Mammary epithelial cell (primary cell): Measurements from ENCODE around the gene ATP1A2.

ENCODE experiments used
- CTCF ChIP-seq, 2 donors: IDR thresholded peaks in 1 of 2; conservative IDR thresholded peaks in 1 of 2; 2 replicates each; pipeline ENCODE4 v1.5.1; 2011 to 2012; ENCODE audit warnings: inconsistent platforms in 2 of 2, low read length in 2 of 2, mild to moderate bottlenecking in 2 of 2, control low read depth in 1 of 2, low read depth in 1 of 2; ENCODE audit not compliant: insufficient read depth in 1 of 2; ENCODE audit errors: extremely low read depth in 1 of 2
- EZH2 ChIP-seq: IDR thresholded peaks from 2 replicates; pipeline ENCODE4 v1.6.1; 2012; ENCODE audit warnings: low read length, inconsistent platforms, borderline replicate concordance

GRCh38 chr1:160130486-160130885, 14.9 kb downstream of the ATP1A2 start:
- TF ChIP-seq CTCF (conservative IDR thresholded peaks at IDR 0.05 in 1 of 2, IDR thresholded peaks at IDR 0.05 in 1 of 2; ENCODE audit: extremely low read depth in 1 of 2, insufficient read depth in 1 of 2, low read depth in 1 of 2, low read length in 2 of 2): no peak
- TF ChIP-seq EZH2: no peak
